HG03342 (cell line): ENCODE measurements around the gene BSPRY.
"Not testable (repeated sequence)": the region's sequence is repeated elsewhere in the genome, so short reads cannot be mapped to it uniquely, and the experiment has no call there.

ENCODE experiments used
- ATAC-seq: cut with Tn5 transposase; IDR thresholded peaks from one replicate; pipeline ENCODE4 v1.9.1; 2021; ENCODE audit warnings: mild to moderate bottlenecking, moderate library complexity; ENCODE audit not compliant: unreplicated experiment

The BSPRY gene

GRCh38 chr9:113390192-113390960, 41.0 kb downstream of the BSPRY start:
- no peak for ATAC-seq

GRCh38 chr9:113391917-113392316, 42.6 kb downstream of the BSPRY start:
- no peak for ATAC-seq

- ATAC-seq: no peak
Measured at GRCh38 chr9:113393281-113393680, 43.9 kb downstream of the BSPRY start.

GRCh38 chr9:113395000-113395861, 45.9 kb downstream of the BSPRY start:
- ATAC-seq: no peak

GRCh38 chr9:113397203-113397631, 47.9 kb downstream of the BSPRY start:
- no peak for ATAC-seq

- ATAC-seq: no peak
Measured at GRCh38 chr9:113398796-113399195, 49.5 kb downstream of the BSPRY start.

GRCh38 chr9:113399646-113400200, 50.4 kb downstream of the BSPRY start:
- ATAC-seq: no peak

- ATAC-seq: peak; percentile 98
Measured at GRCh38 chr9:113401027-113401792, 51.9 kb downstream of the BSPRY start, which contains the start of gene ALAD. TSS of gene ALAD (minus strand) at chr9:113401284. CDS start at chr9:113393559, 7,725 bp downstream.

- no peak for ATAC-seq
Measured at GRCh38 chr9:113403646-113404045, 54.3 kb downstream of the BSPRY start.

- ATAC-seq: not testable (repeated sequence)
Measured at GRCh38 chr9:113406353-113406752, 57.0 kb downstream of the BSPRY start.

GRCh38 chr9:113406873-113407511, 57.7 kb downstream of the BSPRY start:
- peak; percentile 38 for ATAC-seq

GRCh38 chr9:113409481-113409880, 60.1 kb downstream of the BSPRY start:
- ATAC-seq: no peak

GRCh38 chr9:113409883-113410206, 60.5 kb downstream of the BSPRY start:
- peak; percentile 1 for ATAC-seq

GRCh38 chr9:113410207-113410864, 61.0 kb downstream of the BSPRY start, which contains the start of the genes C9orf43 and POLE3:
TSS of gene C9orf43 (plus strand) at chr9:113410747. CDS start at chr9:113413494, 2,747 bp downstream.
TSS of gene POLE3 (minus strand) at chr9:113410675. CDS start at chr9:113410293, 382 bp downstream.
- ATAC-seq: peak; percentile 94

- peak; percentile 94 for ATAC-seq
Measured at GRCh38 chr9:113416149-113416721, 66.9 kb downstream of the BSPRY start.

GRCh38 chr9:113417370-113417769, 68.0 kb downstream of the BSPRY start:
- no peak for ATAC-seq
